Testis (tissue), 3 donors: Measurements from ENCODE around the gene MESD. TPM values are rescaled to one million over a fixed set of nuclear protein-coding genes. Genes with fewer than 3 reads are reported as not detected.

Experiments
- DNase-seq: peaks from one replicate; pipeline ENCODE4 v3.0.0-alpha.2; 2019
- H3K27ac ChIP-seq, 2 donors: fragments of 200-600 bp; sonication (generic); one replicate each; pipeline ENCODE4 v1.5.1; 2019
- H3K27me3 ChIP-seq: fragments of 200-600 bp; sonication (generic); one replicate; pipeline ENCODE4 v1.5.1; 2019
- H3K36me3 ChIP-seq: fragments of 200-600 bp; sonication (generic); one replicate; pipeline ENCODE4 v1.5.1; 2017; ENCODE audit warnings: low read depth; ENCODE audit errors: missing control alignments
- H3K4me1 ChIP-seq: fragments of 200-600 bp; sonication (generic); one replicate; pipeline ENCODE4 v1.5.1; 2019
- H3K4me3 ChIP-seq, 2 donors: fragments of 200-600 bp; sonication (generic); one replicate each; pipeline ENCODE4 v1.5.1; 2017 to 2019
- H3K9me3 ChIP-seq: fragments of 200-600 bp; sonication (generic); one replicate; pipeline ENCODE4 v1.5.1; 2017
- POLR2A ChIP-seq: fragments of 450-650 bp; IDR thresholded peaks from one replicate; pipeline ENCODE4 v1.6.1; 2017; ENCODE audit warnings: antibody characterized with exemption, mild to moderate bottlenecking, moderate library complexity
- WGBS, 2 donors: methylation state at CpG; one replicate each; pipeline ENCODE4 v1.1.5; 2018; 5-methylcytosine and 5-hydroxymethylcytosine counted together
- intact Hi-C: fragments of 100-400 bp; cut with DNase I; formaldehyde crosslinking; loops from one replicate; pipeline ENCODE4 v1.15.1; 2023; ENCODE audit warnings: low total_unique reads
- polyA plus RNA-seq: library from polyadenylated mRNA; stranded (reverse); fragments of 350-450 nt; fragmentation: Illumina TruSeq; extraction: RNeasy Lipid Tissue Mini Kit (QIAGEN cat#74804); gene quantifications from one replicate; pipeline ENCODE4 v1.2.3, GENCODE V29; 2014; ENCODE audit warnings: low read depth, low replicate concordance; ENCODE audit not compliant: insufficient read depth
- total RNA-seq, 2 donors: library from RNA; depleted of rRNA; stranded (reverse); fragments of >200 nt; gene quantifications; one replicate each; pipeline ENCODE4 v1.2.3, GENCODE V29; 2016
- TF ChIP-seq, protein P1 (sequence below), 3 experiments: fragments of 450-650 bp in 2 of 3; fragments of 200-600 bp in 1 of 3; sonication (generic) in 1 of 3; IDR thresholded peaks; one replicate each; pipeline ENCODE4 v1.5.1; 2016 to 2019; ENCODE audit warnings: antibody characterized with exemption in 3 of 3, mild to moderate bottlenecking in 2 of 3, moderate library complexity in 1 of 3

MESD gene
- total and polyA plus RNA-seq, 3 donors from 2014 or later = 26.0 to 39.8 (median 38.5) TPM

DNA sequence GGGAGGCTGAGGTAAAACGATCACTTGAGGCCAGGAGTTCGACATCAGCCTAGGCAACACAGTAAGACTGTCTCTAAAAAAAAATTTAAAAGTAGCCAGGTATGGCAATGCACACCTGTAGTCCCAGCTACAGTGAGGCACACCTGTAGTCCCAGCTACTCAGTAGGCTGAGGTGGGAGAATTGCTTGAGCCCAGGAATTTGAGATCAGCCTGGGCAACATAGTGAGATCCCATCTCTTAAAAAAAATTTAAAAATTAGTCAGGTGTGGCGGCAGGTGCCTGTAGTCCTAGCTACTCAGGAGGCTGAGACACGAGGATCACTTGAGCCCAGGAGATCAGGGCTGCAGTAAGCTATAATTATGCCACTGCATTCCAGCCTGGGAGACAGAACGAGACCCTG is 6.8 kb downstream of the MESD start:
- no peak for TF ChIP-seq POLR2A
- TF ChIP-seq, protein P1, sequence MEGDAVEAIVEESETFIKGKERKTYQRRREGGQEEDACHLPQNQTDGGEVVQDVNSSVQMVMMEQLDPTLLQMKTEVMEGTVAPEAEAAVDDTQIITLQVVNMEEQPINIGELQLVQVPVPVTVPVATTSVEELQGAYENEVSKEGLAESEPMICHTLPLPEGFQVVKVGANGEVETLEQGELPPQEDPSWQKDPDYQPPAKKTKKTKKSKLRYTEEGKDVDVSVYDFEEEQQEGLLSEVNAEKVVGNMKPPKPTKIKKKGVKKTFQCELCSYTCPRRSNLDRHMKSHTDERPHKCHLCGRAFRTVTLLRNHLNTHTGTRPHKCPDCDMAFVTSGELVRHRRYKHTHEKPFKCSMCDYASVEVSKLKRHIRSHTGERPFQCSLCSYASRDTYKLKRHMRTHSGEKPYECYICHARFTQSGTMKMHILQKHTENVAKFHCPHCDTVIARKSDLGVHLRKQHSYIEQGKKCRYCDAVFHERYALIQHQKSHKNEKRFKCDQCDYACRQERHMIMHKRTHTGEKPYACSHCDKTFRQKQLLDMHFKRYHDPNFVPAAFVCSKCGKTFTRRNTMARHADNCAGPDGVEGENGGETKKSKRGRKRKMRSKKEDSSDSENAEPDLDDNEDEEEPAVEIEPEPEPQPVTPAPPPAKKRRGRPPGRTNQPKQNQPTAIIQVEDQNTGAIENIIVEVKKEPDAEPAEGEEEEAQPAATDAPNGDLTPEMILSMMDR (IDR thresholded peaks at IDR 0.05) = no peak
- Histone ChIP-seq H3K27me3 (no peaks in the 10 kb centered on the region), H3K9me3 (no peaks in the 10 kb centered on the region), H3K4me1 (no peaks in the 10 kb centered on the region), H3K36me3 (no peaks in the 10 kb centered on the region), H3K4me3 (no peak overlapping the region), H3K27ac (no peak overlapping the region)
- intact Hi-C loops = no loop called here
- WGBS, 2 donors = 78 to 83% methylated on average over 5 of the region's 5 CpGs
- no peak for DNase-seq

DNA sequence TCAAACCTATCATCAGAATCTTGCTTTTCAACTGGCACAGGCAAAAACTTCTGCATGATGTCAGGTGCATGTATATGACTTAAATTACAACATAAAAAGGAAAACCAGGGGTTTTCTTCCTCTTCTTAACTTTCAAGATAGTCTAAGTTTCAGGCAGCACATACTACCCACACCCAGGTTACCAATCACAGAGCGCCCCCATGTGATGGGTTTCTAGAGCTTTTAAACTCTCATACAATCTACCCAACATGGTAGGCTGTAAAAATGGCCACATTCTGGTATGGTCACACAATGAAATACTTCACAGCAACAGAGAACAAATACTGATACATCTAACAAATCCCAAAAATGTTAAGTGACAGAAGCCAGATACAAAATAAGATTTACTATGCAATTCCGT is 7.4 kb downstream of the MESD start:
- H3K27me3 ChIP-seq = no peaks in the 10 kb centered on the region
- no peak for TF ChIP-seq POLR2A
- TF ChIP-seq, protein P1 (IDR thresholded peaks at IDR 0.05) = no peak

DNA sequence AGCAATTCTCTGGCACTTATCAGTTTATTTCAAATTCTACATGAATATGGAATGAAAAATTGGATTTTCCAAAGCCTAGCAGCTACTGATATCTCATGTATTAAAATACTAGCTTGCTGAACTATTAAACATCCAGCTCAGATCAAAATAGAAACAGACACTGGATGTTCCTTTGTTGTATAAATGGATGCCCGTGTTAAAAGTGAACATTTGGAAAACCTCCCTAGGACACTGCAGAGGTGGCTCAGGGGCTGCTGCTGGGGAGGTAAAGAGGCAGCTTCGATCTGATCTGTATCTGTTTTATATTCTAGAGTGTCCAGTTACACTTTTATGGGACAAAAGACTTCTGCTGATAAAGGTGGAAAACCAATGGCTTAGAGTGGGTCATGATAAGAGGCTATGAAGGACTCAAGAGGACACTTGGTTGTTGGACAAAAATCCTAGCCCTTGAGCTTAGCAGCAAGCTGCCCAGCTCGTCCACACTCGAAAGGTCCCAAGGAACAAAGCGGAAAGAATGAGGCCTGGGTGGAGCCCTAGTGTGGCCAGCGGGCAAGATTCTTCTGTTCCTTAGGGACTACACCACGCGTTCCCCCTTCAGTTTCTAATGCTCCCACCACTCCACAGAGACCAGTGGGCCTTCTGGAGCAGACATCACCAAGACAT is 9.9 kb downstream of the MESD start:
- TF ChIP-seq, protein P1 (IDR thresholded peaks at IDR 0.05) = no peak
- no peak for TF ChIP-seq POLR2A
- intact Hi-C loops = no loop called here
- H3K9me3 ChIP-seq = no peaks in the 10 kb centered on the region
- H3K36me3 ChIP-seq = no peaks in the 10 kb centered on the region
- no peaks in the 10 kb centered on the region for H3K27me3 ChIP-seq
- no peak overlapping the region for H3K27ac ChIP-seq
- DNase-seq = no peak
- no peak overlapping the region for H3K4me3 ChIP-seq
- no peaks in the 10 kb centered on the region for H3K4me1 ChIP-seq
- 64 to 84% methylated on average over 8 of the region's 8 CpGs for WGBS, 2 donors

More for the DNA sequence above, 7.4 kb downstream of the MESD start:
- no peak overlapping the region for H3K4me3 ChIP-seq
- H3K27ac ChIP-seq = no peak overlapping the region
- no peaks in the 10 kb centered on the region for H3K4me1 ChIP-seq
- no peaks in the 10 kb centered on the region for H3K36me3 ChIP-seq
- no peaks in the 10 kb centered on the region for H3K9me3 ChIP-seq
- 74 to 81% methylated on average over 2 of the region's 2 CpGs for WGBS, 2 donors
- intact Hi-C loops = no loop called here
- DNase-seq = no peak

DNA sequence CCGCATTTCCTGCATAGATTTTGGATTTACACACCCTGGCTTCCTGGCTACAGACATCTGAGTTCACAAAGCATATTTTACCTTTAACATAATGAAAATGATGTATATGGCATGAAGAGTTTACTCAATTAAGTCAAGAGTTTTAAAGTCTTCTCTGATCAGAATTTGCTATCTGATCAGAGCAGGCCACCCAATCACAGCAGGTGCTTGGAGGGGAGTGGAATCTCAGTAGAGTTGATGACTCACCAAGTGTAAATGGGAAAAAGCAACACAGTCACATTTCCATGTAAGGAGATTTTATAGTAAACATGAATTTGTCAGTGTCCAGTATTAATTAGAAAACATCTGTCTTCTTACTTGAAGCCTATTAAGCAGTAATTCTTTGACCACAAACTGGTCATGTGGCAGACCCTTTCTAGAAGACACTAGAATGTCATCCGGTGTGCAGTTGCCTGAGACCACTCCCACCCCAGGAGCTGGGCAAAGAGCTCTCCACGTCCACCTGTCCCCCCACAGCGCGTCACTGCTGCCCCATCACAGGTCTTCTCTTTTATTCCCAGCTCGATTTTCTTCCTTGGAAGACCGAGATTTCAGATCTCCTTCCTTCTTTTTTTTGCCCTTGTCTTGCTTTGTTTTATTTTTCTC is 10.8 kb downstream of the MESD start:
- Histone ChIP-seq H3K9me3 (no peaks in the 10 kb centered on the region), H3K27ac (no peak overlapping the region), H3K27me3 (no peaks in the 10 kb centered on the region), H3K4me3 (no peak overlapping the region), H3K4me1 (peaks cover 3% of the 10 kb centered on the region), H3K36me3 (no peaks in the 10 kb centered on the region)
- WGBS, 2 donors = 91 to 92% methylated on average over 7 of the region's 7 CpGs
- intact Hi-C loops = no loop called here
- TF ChIP-seq, protein P1 (IDR thresholded peaks at IDR 0.05) = no peak
- no peak for TF ChIP-seq POLR2A
- DNase-seq = no peak
